Kidney (tissue), 14 donors: ENCODE data around the gene MEDAG. TPM values are rescaled to one million over a fixed set of nuclear protein-coding genes. Genes with fewer than 3 reads are reported as not detected.

Experiments used
- DNase-seq, 5 donors: peaks; one replicate each; pipeline ENCODE4 v3.0.0-alpha.2; 2013 to 2020
- FAIRE-seq: peaks from 2 replicates; lab custom pipeline; 2012; peaks lifted over from hg19 to GRCh38; lab: Jason Lieb, UNC
- H3K27ac ChIP-seq, 2 donors: one replicate each; pipeline ENCODE4 v1.7.0; 2013; ENCODE audit warnings: low read depth in 2 of 2, low read length in 2 of 2, inconsistent platforms in 1 of 2
- H3K27me3 ChIP-seq: one replicate; pipeline ENCODE4 v1.7.1; 2013; ENCODE audit warnings: low read length, inconsistent platforms; ENCODE audit not compliant: control insufficient read depth, insufficient read depth
- H3K36me3 ChIP-seq, 3 donors: one replicate each; pipeline versions ENCODE4 v1.7.0 to v1.7.1; 2013; ENCODE audit warnings: low read length in 3 of 3, control low read depth in 1 of 3, inconsistent platforms in 1 of 3; ENCODE audit not compliant: insufficient read depth in 3 of 3, control insufficient read depth in 2 of 3
- H3K4me1 ChIP-seq, 3 donors: one replicate each; pipeline versions ENCODE4 v1.7.0 to v1.7.1; 2013; ENCODE audit warnings: low read length in 3 of 3, inconsistent platforms in 1 of 3, low read depth in 1 of 3; ENCODE audit not compliant: control insufficient read depth in 2 of 3, insufficient read depth in 2 of 3
- H3K4me3 ChIP-seq, 3 donors: one replicate each; pipeline versions ENCODE4 v1.7.0 to v1.8.1; 2013; ENCODE audit warnings: low read length in 3 of 3, control low read depth in 1 of 3, inconsistent platforms in 1 of 3
- H3K9ac ChIP-seq, 3 donors: one replicate each; pipeline versions ENCODE4 v1.7.0 to v1.7.1; 2013; ENCODE audit warnings: low read length in 3 of 3, control low read depth in 1 of 3, inconsistent platforms in 1 of 3
- H3K9me3 ChIP-seq, 3 donors: one replicate each; pipeline versions ENCODE4 v1.7.0 to v1.7.1; 2013; ENCODE audit warnings: low read length in 3 of 3, control low read depth in 1 of 3, inconsistent platforms in 1 of 3; ENCODE audit not compliant: control insufficient read depth in 2 of 3, insufficient read depth in 1 of 3
- CTCF ChIP-seq: IDR thresholded peaks from 3 replicates; pipeline ENCODE4 v1.5.1; 2012; ENCODE audit warnings: mild to moderate bottlenecking, moderate library complexity, borderline replicate concordance; ENCODE audit not compliant: insufficient read depth; ENCODE audit errors: extremely low read depth
- intact Hi-C: fragments of 100-400 bp; cut with DNase I; formaldehyde crosslinking; loops from one replicate; pipeline ENCODE4 v1.11.1; 2022
- polyA plus RNA-seq: library from polyadenylated mRNA; stranded (reverse); fragments of 350-450 nt; fragmentation: Illumina TruSeq; extraction: RNeasy Lipid Tissue Mini Kit (QIAGEN cat#74804); gene quantifications from one replicate; pipeline ENCODE4 v1.2.3, GENCODE V29; 2014; ENCODE audit warnings: low read depth, low replicate concordance; ENCODE audit not compliant: insufficient read depth
- total RNA-seq: library from RNA; stranded (reverse); fragmentation: NEBNext Ultra II Directional; extraction: Animal tissue kit (Norgen Biotek cat#: 25700); gene quantifications from one replicate; pipeline ENCODE4 v1.2.1, GENCODE V29; 2021
- donor health status: control.
- donor health status: control.
- donor health status: control.
- donor health status: control.
- donor health status: control.
- donor health status: DM: yes; HTN: yes; CAD: no.
- donor health status: Normal renal cell carcinoma (clear cell type).

The MEDAG gene
- total and polyA plus RNA-seq, 2 donors from 2014 or later: 1.0 to 12.1 TPM

- intact Hi-C loops: no loop called here
- no peak for TF ChIP-seq CTCF
- no peaks in the 10 kb centered on the region for H3K27me3 ChIP-seq
- H3K9ac ChIP-seq: no peak overlapping the region
- no peak overlapping the region for H3K4me3 ChIP-seq
- H3K36me3 ChIP-seq: no peaks in the 10 kb centered on the region
- no peak overlapping the region for H3K27ac ChIP-seq
- FAIRE-seq (no peak), DNase-seq (peak in 2 of 5 donors; percentile 62 to 72)
- H3K4me1 ChIP-seq: peaks cover 0 to 12% (median 8%) of the 10 kb centered on the region in 3 donors
- no peaks in the 10 kb centered on the region for H3K9me3 ChIP-seq
Measured at GRCh38 chr13:30882026-30882850, 23.8 kb upstream of the MEDAG start.

GRCh38 chr13:30882996-30883766 lies 22.9 kb upstream of the MEDAG start:
- DNase-seq (no peak), FAIRE-seq (no peak)
- Histone ChIP-seq H3K9ac (no peak overlapping the region), H3K4me3 (no peak overlapping the region), H3K27me3 (no peaks in the 10 kb centered on the region), H3K9me3 (no peaks in the 10 kb centered on the region), H3K4me1 (peaks cover 0 to 12% (median 8%) of the 10 kb centered on the region in 3 donors), H3K36me3 (no peaks in the 10 kb centered on the region), H3K27ac (no peak overlapping the region)
- intact Hi-C loops: no loop called here
- TF ChIP-seq CTCF: no peak

GRCh38 chr13:30884543-30884942 lies 21.5 kb upstream of the MEDAG start:
- no peaks in the 10 kb centered on the region for H3K36me3 ChIP-seq
- no peaks in the 10 kb centered on the region for H3K27me3 ChIP-seq
- H3K4me3 ChIP-seq: no peak overlapping the region
- DNase-seq (no peak), FAIRE-seq (no peak)
- intact Hi-C loops: no loop called here
- H3K4me1 ChIP-seq: peaks cover 0 to 12% (median 8%) of the 10 kb centered on the region in 3 donors
- H3K9me3 ChIP-seq: no peaks in the 10 kb centered on the region
- no peak for TF ChIP-seq CTCF
- no peak overlapping the region for H3K9ac ChIP-seq
- H3K27ac ChIP-seq: no peak overlapping the region
